NB4 (cell line): ENCODE data around the gene TRAF3IP3.

Experiments used
- CTCF ChIP-seq: IDR thresholded peaks from one replicate; pipeline ENCODE4 v1.5.1; 2012; ENCODE audit warnings: low read depth, low read length
- MYC ChIP-seq: IDR thresholded peaks from 2 replicates; pipeline ENCODE4 v1.6.1; 2011; ENCODE audit warnings: low read depth, low read length

GRCh38 chr1:209784265-209785169 lies 28.7 kb downstream of the TRAF3IP3 start, which contains the start of gene C1orf74:
- TF ChIP-seq CTCF, result no peak
- TF ChIP-seq MYC, result peak; percentile 40
